H1 (cell line): ENCODE data around the gene SLC9A2. TPM values are rescaled to one million over a fixed set of nuclear protein-coding genes. Genes with fewer than 3 reads are reported as not detected.

Source experiments
- ATF2 ChIP-seq: IDR thresholded peaks from 2 replicates; pipeline ENCODE4 v1.6.1; 2012; ENCODE audit warnings: low read length, inconsistent platforms
- CHD7 ChIP-seq: fragments of 300-600 bp; sonication (generic); IDR thresholded peaks from 2 replicates; pipeline ENCODE4 v1.7.1; 2012; ENCODE audit warnings: low read length, moderate library complexity, mild to moderate bottlenecking, inconsistent platforms; ENCODE audit not compliant: insufficient replicate concordance
- CREB1 ChIP-seq: IDR thresholded peaks from 2 replicates; pipeline ENCODE4 v1.6.1; 2012; ENCODE audit warnings: inconsistent platforms
- EP300 ChIP-seq, 2 experiments: IDR thresholded peaks; 1 replicate in 1 of 2; 2 replicates in 1 of 2; pipeline ENCODE4 v1.6.1; 2011 to 2012; ENCODE audit warnings: low read depth in 2 of 2, low read length in 2 of 2, mild to moderate bottlenecking in 2 of 2, borderline replicate concordance in 1 of 2, inconsistent platforms in 1 of 2, moderate library complexity in 1 of 2
- JUN ChIP-seq: IDR thresholded peaks from 2 replicates; pipeline ENCODE4 v1.6.1; 2011; ENCODE audit warnings: low read depth, mild to moderate bottlenecking, improper control_type of control experiment, low read length
- SP1 ChIP-seq: IDR thresholded peaks from 2 replicates; pipeline ENCODE4 v1.6.1; 2011; ENCODE audit warnings: low read depth, low read length
- SRF ChIP-seq: IDR thresholded peaks from 2 replicates; pipeline ENCODE4 v1.6.1; 2011; ENCODE audit warnings: mild to moderate bottlenecking, low read depth, low read length, moderate library complexity
- TAF7 ChIP-seq: optimal IDR thresholded peaks from 2 replicates; pipeline ENCODE3; 2011; ENCODE audit warnings: low read depth, mild to moderate bottlenecking, inconsistent platforms, low read length, moderate library complexity, borderline replicate concordance
- polyA plus RNA-seq, 7 experiments: library from polyadenylated mRNA; depleted of rRNA in 3 of 7; stranded (reverse) in 5 of 7; unstranded in 2 of 7; fragments of >200 nt in 5 of 7; fragments of 200-250 nt in 2 of 7; gene quantifications; 1 replicate in 5 of 7; 2 replicates in 1 of 7; 4 replicates in 1 of 7; pipeline versions ENCODE4 v1.2.1 to v1.2.3, GENCODE V29; 2011 to 2013; ENCODE audit warnings: missing spikeins in 2 of 7, mixed read lengths in 2 of 7
- total RNA-seq: library from RNA; stranded (reverse); fragmentation: NEBNext Ultra II Directional; extraction: Animal tissue kit (Norgen Biotek cat#: 25700); gene quantifications from 2 replicates; pipeline ENCODE4 v1.2.1, GENCODE V29; 2021

The SLC9A2 gene
- total and polyA plus RNA-seq, 2 of the 8 experiments (the other 6 are each of a cell fraction or from before 2014, with no cell fraction given): 0.06 to 0.13 TPM

- TF ChIP-seq CHD7 (no peak), SP1 (no peak), JUN (no peak), EP300 (IDR thresholded peaks at IDR 0.05; ENCODE audit: borderline replicate concordance in 1 of 2, low read depth in 2 of 2, low read length in 2 of 2) (no peak), CREB1 (no peak), ATF2 (no peak), SRF (no peak), TAF7 (no peak)
Measured at GRCh38 chr2:102619414-102620319, at the start of gene SLC9A2 (continued).
